Measurements from ENCODE around the gene CEP112.

DNA sequence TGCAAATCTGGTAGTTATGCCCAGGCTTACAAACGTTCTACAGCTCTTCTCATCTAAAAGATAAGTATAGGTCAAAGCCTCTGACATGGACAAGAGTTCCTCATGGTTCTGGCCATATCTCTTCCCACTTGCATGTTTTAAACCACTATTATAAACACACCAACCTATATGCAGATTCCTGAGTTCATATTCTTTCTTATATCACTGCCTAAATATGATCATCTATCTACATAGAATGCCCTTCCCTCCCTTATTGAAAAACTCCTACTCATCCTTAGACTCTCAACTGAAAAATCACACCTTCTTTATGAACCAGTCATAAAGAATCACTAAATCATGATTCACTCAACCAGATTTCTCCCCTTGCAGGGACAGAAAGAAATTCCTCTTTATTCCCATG lies 128.2 kb downstream of the CEP112 start:
- TF ChIP-seq CTCF (IDR thresholded peaks at IDR 0.05; ENCODE audit: control extremely low read depth in 1 of 3, insufficient read depth in 1 of 3, low read depth in 1 of 3, low read length in 3 of 3) (no peak), POLR2AphosphoS5 (IDR thresholded peaks at IDR 0.05; ENCODE audit: low read depth, low read length) (no peak), GABPA (IDR thresholded peaks at IDR 0.05; ENCODE audit: borderline replicate concordance, insufficient read depth, low read length) (no peak), EZH2 (IDR thresholded peaks at IDR 0.05; ENCODE audit: low read depth, low read length, severe bottlenecking) (no peak), CHD2 (IDR thresholded peaks at IDR 0.05; ENCODE audit: low read length) (no peak), HDAC2 (IDR thresholded peaks at IDR 0.05; ENCODE audit: borderline replicate concordance in 1 of 2, low read depth in 2 of 2, low read length in 2 of 2) (no peak), SIX5 (IDR thresholded peaks at IDR 0.05; ENCODE audit: low read depth, low read length) (no peak)

Data from H1 (cell line).